ENCODE measurements around the gene C16orf74.

The C16orf74 gene

DNA sequence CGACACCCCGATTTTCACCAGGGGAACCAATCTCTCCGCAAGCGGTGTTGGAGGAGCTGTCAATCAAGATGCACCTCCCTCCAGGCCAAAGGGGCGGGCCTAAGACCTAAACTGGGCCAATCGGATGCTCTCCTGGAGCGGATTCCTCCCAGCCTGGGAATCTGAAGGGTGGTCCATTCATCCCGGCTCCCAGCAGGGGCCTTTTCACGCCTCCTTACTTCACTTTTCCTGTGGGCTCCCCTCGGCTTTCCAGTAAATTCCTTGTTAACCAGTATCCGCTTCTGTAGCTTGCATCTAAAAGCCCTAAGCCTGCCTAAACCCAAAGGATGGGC, 17.1 kb downstream of the C16orf74 start:
- 0 out of 3 replicates have a peak, but pooled peaks have one; percentile 33 for ATAC-seq
- TF ChIP-seq, protein P1, sequence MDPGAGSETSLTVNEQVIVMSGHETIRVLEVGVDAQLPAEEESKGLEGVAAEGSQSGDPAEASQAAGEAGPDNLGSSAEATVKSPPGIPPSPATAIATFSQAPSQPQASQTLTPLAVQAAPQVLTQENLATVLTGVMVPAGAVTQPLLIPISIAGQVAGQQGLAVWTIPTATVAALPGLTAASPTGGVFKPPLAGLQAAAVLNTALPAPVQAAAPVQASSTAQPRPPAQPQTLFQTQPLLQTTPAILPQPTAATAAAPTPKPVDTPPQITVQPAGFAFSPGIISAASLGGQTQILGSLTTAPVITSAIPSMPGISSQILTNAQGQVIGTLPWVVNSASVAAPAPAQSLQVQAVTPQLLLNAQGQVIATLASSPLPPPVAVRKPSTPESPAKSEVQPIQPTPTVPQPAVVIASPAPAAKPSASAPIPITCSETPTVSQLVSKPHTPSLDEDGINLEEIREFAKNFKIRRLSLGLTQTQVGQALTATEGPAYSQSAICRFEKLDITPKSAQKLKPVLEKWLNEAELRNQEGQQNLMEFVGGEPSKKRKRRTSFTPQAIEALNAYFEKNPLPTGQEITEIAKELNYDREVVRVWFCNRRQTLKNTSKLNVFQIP (CRISPR knock-in tag; IDR thresholded peaks at IDR 0.05; ENCODE audit: borderline replicate concordance, low read depth) = no peak
- no peak for TF ChIP-seq TOX (CRISPR knock-in tag; IDR thresholded peaks at IDR 0.05; ENCODE audit: borderline replicate concordance)
- no peak for TF ChIP-seq ISL1 (CRISPR knock-in tag; IDR thresholded peaks at IDR 0.05)
- TF ChIP-seq, protein P2, sequence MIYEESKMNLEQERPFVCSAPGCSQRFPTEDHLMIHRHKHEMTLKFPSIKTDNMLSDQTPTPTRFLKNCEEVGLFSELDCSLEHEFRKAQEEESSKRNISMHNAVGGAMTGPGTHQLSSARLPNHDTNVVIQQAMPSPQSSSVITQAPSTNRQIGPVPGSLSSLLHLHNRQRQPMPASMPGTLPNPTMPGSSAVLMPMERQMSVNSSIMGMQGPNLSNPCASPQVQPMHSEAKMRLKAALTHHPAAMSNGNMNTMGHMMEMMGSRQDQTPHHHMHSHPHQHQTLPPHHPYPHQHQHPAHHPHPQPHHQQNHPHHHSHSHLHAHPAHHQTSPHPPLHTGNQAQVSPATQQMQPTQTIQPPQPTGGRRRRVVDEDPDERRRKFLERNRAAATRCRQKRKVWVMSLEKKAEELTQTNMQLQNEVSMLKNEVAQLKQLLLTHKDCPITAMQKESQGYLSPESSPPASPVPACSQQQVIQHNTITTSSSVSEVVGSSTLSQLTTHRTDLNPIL (CRISPR knock-in tag; IDR thresholded peaks at IDR 0.05; ENCODE audit: low read depth) = no peak
- no peak for TF ChIP-seq ZFP3 (CRISPR knock-in tag; IDR thresholded peaks at IDR 0.05)
- TF ChIP-seq, protein P3, sequence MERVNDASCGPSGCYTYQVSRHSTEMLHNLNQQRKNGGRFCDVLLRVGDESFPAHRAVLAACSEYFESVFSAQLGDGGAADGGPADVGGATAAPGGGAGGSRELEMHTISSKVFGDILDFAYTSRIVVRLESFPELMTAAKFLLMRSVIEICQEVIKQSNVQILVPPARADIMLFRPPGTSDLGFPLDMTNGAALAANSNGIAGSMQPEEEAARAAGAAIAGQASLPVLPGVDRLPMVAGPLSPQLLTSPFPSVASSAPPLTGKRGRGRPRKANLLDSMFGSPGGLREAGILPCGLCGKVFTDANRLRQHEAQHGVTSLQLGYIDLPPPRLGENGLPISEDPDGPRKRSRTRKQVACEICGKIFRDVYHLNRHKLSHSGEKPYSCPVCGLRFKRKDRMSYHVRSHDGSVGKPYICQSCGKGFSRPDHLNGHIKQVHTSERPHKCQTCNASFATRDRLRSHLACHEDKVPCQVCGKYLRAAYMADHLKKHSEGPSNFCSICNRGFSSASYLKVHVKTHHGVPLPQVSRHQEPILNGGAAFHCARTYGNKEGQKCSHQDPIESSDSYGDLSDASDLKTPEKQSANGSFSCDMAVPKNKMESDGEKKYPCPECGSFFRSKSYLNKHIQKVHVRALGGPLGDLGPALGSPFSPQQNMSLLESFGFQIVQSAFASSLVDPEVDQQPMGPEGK (CRISPR knock-in tag; IDR thresholded peaks at IDR 0.05; ENCODE audit: borderline replicate concordance) = no peak

DNA sequence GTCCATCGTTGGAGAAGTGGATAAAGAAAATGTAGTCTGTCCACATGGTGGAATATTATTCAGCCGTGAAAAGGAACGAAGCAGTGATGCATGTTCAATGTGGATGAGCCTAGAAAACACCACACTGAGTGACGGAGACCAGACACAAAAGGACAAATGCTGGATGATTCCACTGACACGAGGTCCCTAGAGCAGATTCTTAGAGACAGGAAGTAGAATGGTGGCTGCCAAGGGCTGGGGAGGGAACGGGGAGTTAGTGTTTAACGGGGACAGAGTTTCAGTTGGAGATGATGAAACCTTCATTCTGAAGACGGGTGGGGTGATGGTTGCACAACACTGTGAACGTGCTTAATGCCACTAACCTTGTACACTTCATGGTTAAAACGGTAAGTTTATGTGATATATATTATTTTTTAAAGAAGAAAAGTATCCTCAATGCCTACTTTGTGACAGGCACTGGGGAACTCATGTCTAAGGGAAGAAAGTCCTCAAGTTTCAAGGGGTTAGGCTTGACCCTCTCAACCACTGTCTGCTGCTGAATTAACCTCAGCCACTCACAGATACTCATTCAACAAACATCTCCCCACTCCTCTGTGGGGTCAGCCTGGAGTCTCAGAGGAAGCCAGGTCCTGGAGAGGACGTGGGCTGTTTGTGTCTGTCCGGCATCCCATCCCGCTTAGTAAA, 17.6 kb downstream of the C16orf74 start:
- ATAC-seq = no peak
- TF ChIP-seq, protein P4, sequence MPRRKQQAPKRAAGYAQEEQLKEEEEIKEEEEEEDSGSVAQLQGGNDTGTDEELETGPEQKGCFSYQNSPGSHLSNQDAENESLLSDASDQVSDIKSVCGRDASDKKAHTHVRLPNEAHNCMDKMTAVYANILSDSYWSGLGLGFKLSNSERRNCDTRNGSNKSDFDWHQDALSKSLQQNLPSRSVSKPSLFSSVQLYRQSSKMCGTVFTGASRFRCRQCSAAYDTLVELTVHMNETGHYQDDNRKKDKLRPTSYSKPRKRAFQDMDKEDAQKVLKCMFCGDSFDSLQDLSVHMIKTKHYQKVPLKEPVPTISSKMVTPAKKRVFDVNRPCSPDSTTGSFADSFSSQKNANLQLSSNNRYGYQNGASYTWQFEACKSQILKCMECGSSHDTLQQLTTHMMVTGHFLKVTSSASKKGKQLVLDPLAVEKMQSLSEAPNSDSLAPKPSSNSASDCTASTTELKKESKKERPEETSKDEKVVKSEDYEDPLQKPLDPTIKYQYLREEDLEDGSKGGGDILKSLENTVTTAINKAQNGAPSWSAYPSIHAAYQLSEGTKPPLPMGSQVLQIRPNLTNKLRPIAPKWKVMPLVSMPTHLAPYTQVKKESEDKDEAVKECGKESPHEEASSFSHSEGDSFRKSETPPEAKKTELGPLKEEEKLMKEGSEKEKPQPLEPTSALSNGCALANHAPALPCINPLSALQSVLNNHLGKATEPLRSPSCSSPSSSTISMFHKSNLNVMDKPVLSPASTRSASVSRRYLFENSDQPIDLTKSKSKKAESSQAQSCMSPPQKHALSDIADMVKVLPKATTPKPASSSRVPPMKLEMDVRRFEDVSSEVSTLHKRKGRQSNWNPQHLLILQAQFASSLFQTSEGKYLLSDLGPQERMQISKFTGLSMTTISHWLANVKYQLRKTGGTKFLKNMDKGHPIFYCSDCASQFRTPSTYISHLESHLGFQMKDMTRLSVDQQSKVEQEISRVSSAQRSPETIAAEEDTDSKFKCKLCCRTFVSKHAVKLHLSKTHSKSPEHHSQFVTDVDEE (CRISPR knock-in tag; IDR thresholded peaks at IDR 0.05) = no peak
- no peak for TF ChIP-seq PPARA (CRISPR knock-in tag; IDR thresholded peaks at IDR 0.05; ENCODE audit: borderline replicate concordance)

DNA sequence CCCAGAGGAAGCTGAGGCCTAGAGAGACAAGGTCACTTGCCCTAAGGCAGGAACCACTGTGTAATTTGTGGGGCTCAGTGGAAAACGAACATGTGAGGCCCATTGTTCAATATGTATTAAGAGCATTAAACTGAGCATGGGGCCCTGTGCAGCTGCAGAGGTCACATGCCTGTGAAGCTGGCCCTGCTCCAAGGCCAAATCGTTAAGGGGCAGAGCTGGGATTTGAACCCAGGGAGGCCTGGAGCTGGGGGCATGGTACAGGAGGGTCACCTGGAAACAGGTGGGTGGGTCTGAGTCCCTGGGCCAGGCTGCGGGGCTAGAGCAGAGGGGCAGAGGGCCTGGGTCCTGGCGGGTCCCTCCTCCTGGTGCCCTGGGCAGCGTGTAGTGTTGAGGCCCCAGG, 19.7 kb downstream of the C16orf74 start:
- TF ChIP-seq GLIS3 (CRISPR knock-in tag; IDR thresholded peaks at IDR 0.05) = no peak
- ATAC-seq = no peak

DNA sequence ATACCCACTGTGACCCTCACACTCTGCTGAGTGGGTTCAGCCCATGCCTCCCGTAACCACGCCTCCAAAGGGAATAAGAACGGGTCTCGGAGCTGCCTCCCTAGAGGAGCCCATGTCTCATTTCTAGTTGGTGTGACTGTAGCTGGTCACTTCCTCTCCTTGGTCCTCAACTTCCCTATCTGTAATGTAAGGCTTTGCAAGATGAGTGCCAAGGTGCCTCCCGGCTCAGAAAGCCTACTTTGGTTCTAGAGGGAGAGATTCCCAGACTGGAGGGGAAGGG, 20.8 kb downstream of the C16orf74 start:
- no peak for ATAC-seq
- TF ChIP-seq ARNTL (CRISPR knock-in tag; IDR thresholded peaks at IDR 0.05; ENCODE audit: borderline replicate concordance, low read depth) (no peak), PPARA (CRISPR knock-in tag; IDR thresholded peaks at IDR 0.05; ENCODE audit: borderline replicate concordance) (no peak), ISL1 (CRISPR knock-in tag; IDR thresholded peaks at IDR 0.05) (no peak), SNAI2 (CRISPR knock-in tag; IDR thresholded peaks at IDR 0.05) (no peak), TCF4 (CRISPR knock-in tag; IDR thresholded peaks at IDR 0.05; ENCODE audit: borderline replicate concordance) (no peak), OSR1 (CRISPR knock-in tag; IDR thresholded peaks at IDR 0.05) (no peak), ZNF565 (CRISPR knock-in tag; conservative IDR thresholded peaks at IDR 0.05; ENCODE audit: low read depth) (no peak), ZC3H10 (CRISPR knock-in tag; IDR thresholded peaks at IDR 0.05) (no peak), ZNF8 (CRISPR knock-in tag; IDR thresholded peaks at IDR 0.05) (no peak)
- TF ChIP-seq, protein P1 (CRISPR knock-in tag; IDR thresholded peaks at IDR 0.05; ENCODE audit: borderline replicate concordance, low read depth) = no peak
- TF ChIP-seq, protein P5, sequence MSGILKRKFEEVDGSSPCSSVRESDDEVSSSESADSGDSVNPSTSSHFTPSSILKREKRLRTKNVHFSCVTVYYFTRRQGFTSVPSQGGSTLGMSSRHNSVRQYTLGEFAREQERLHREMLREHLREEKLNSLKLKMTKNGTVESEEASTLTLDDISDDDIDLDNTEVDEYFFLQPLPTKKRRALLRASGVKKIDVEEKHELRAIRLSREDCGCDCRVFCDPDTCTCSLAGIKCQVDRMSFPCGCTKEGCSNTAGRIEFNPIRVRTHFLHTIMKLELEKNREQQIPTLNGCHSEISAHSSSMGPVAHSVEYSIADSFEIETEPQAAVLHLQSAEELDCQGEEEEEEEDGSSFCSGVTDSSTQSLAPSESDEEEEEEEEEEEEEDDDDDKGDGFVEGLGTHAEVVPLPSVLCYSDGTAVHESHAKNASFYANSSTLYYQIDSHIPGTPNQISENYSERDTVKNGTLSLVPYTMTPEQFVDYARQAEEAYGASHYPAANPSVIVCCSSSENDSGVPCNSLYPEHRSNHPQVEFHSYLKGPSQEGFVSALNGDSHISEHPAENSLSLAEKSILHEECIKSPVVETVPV (CRISPR knock-in tag; IDR thresholded peaks at IDR 0.05) = no peak
- TF ChIP-seq, protein P3 (CRISPR knock-in tag; IDR thresholded peaks at IDR 0.05; ENCODE audit: borderline replicate concordance) = no peak
- TF ChIP-seq, protein P2 (CRISPR knock-in tag; IDR thresholded peaks at IDR 0.05; ENCODE audit: low read depth) = no peak
- TF ChIP-seq, protein P4 (CRISPR knock-in tag; IDR thresholded peaks at IDR 0.05) = no peak
